Testis (tissue), 2 donors: ENCODE measurements around the gene RALGPS2.

ENCODE experiments used
- POLR2A ChIP-seq: fragments of 450-650 bp; IDR thresholded peaks from one replicate; pipeline ENCODE4 v1.6.1; 2017; ENCODE audit warnings: antibody characterized with exemption, mild to moderate bottlenecking, moderate library complexity
- TF ChIP-seq, protein P1 (sequence below), 3 experiments: fragments of 450-650 bp in 2 of 3; fragments of 200-600 bp in 1 of 3; sonication (generic) in 1 of 3; IDR thresholded peaks; one replicate each; pipeline ENCODE4 v1.5.1; 2016 to 2019; ENCODE audit warnings: antibody characterized with exemption in 3 of 3, mild to moderate bottlenecking in 2 of 3, moderate library complexity in 1 of 3

DNA sequence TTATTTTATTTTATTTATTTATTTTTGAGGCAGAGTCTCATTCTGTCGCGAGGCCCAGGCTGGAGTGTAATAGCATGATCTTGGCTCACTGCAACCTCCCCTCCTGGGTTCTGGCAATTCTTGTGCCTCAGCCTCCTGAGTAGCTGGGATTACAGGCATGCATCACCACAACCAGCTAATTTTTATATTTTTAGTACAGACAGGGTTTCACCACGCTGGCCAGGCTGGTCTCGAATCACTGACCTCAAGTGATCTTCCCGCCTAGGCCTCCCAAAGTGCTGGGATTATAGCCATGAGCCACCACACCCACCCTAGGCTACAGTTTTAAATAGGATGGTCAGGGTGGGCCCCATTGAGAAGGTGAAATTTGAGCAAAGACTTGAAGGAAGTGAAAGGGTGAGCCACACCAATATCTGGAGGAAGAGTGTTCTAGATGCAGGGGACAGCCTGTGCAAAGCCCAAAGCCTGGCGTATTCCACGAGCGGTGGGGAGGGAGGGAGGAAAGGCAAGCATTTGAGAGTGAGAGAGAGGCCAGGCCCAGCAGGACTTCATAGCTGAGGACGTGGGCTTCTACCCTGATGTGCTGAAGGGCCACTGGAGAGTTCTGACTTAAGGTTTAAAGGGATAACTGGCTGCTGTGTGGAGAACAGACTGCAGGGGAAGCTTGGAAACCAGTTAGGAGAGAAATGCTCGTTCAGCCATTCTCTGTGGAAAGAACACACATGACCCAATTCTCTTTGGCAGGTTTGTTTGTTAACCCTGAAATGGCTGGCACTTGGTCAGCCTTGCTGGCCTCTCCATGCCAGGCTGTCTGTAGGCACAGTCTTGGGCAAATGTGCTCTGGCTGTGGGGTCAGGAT, 238.0 kb downstream of the RALGPS2 start:
- TF ChIP-seq, protein P1, sequence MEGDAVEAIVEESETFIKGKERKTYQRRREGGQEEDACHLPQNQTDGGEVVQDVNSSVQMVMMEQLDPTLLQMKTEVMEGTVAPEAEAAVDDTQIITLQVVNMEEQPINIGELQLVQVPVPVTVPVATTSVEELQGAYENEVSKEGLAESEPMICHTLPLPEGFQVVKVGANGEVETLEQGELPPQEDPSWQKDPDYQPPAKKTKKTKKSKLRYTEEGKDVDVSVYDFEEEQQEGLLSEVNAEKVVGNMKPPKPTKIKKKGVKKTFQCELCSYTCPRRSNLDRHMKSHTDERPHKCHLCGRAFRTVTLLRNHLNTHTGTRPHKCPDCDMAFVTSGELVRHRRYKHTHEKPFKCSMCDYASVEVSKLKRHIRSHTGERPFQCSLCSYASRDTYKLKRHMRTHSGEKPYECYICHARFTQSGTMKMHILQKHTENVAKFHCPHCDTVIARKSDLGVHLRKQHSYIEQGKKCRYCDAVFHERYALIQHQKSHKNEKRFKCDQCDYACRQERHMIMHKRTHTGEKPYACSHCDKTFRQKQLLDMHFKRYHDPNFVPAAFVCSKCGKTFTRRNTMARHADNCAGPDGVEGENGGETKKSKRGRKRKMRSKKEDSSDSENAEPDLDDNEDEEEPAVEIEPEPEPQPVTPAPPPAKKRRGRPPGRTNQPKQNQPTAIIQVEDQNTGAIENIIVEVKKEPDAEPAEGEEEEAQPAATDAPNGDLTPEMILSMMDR (IDR thresholded peaks at IDR 0.05): no peak
- TF ChIP-seq POLR2A: no peak
